Measurements from ENCODE around the gene LRRC26. TPM values are rescaled to one million over a fixed set of nuclear protein-coding genes. Genes with fewer than 3 reads are reported as not detected.

Gene LRRC26
- total RNA-seq, 1 experiment from 2014 or later = 2.1 TPM

DNA sequence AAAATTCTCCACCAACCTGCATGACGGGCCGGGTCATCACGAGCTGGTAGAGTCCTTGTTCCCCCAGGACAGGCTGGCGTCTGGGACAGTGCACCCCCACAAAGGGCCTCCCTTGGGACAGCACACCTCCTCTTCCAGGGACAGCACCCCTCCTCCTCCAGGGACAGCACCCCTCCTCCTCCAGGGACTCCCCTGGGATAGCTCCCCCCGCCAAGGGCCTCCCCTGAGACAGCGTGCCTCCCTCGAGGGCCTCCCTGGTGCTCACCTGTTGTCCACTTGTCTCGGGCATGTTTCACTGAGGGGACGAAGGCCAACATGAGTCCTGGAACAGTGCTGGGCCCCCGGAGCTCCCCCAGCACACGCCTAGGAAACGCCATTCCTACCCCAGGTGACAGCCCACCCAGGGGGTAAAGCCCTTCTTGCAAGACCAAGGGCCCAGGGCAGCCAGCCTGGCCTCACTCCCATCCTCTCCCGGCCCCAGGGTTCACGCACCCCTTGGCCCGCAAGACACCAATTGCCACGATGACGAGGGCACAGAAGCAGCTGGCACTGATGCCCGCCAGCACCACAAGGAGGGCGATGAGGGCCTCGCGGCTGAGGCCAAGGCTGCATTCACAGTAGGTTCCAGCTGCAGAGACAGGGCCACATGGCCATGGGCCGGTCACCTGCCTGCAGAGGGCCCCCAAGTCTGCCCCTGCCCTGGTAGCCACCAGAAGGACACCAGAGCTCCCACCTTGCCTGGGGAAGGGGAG, 1.5 kb upstream of the LRRC26 start (continued):
- TF ChIP-seq, protein P1, sequence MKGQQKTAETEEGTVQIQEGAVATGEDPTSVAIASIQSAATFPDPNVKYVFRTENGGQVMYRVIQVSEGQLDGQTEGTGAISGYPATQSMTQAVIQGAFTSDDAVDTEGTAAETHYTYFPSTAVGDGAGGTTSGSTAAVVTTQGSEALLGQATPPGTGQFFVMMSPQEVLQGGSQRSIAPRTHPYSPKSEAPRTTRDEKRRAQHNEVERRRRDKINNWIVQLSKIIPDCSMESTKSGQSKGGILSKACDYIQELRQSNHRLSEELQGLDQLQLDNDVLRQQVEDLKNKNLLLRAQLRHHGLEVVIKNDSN (CRISPR knock-in tag; IDR thresholded peaks at IDR 0.05) = no peak
- TF ChIP-seq ETV6 (CRISPR knock-in tag; IDR thresholded peaks at IDR 0.05) (no peak), RELA (CRISPR knock-in tag; IDR thresholded peaks at IDR 0.05; ENCODE audit: borderline replicate concordance) (no peak), SMAD3 (CRISPR knock-in tag; IDR thresholded peaks at IDR 0.05; ENCODE audit: borderline replicate concordance) (no peak), NFE2L1 (CRISPR knock-in tag; IDR thresholded peaks at IDR 0.05) (no peak)
- TF ChIP-seq, protein P2, sequence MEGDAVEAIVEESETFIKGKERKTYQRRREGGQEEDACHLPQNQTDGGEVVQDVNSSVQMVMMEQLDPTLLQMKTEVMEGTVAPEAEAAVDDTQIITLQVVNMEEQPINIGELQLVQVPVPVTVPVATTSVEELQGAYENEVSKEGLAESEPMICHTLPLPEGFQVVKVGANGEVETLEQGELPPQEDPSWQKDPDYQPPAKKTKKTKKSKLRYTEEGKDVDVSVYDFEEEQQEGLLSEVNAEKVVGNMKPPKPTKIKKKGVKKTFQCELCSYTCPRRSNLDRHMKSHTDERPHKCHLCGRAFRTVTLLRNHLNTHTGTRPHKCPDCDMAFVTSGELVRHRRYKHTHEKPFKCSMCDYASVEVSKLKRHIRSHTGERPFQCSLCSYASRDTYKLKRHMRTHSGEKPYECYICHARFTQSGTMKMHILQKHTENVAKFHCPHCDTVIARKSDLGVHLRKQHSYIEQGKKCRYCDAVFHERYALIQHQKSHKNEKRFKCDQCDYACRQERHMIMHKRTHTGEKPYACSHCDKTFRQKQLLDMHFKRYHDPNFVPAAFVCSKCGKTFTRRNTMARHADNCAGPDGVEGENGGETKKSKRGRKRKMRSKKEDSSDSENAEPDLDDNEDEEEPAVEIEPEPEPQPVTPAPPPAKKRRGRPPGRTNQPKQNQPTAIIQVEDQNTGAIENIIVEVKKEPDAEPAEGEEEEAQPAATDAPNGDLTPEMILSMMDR (IDR thresholded peaks at IDR 0.05) = no peak

DNA sequence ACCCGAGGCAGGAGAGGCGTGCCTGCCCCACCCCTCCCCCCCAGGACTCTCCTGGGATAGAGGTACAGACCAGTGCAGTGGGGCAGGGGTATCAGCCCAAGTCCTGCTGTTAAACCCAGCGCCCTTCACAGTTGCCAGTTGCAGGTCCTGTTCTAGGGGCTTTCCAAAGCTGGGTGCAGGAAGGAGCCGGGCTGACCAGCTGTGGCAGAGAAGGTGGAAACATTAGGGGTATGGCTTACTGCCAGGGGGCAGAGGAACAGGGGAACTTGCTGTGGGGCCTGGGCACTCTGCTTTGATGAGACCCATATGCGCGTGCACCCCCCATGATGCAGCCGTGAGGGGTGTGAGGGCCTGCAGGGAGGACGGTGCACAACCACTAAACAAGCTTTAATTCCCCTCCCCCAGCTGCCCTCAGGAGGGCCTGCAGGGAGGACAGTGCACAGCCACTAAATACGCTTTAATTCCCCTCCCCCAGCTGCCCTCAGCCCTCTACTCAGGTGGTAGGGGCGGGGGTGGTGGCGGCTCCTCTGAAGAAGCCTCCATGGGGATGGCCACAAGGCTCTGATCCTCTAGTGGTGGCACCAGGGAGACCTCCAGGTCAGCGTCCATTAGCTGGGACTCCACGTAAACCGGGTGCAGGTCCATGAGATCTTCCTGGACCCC, 766 bp upstream of the LRRC26 start:
- peaks cover 51% of the 10 kb centered on the region for H3K27me3 Mint-ChIP-seq (ENCODE audit: low read depth)
- CTCF ChIA-PET = interaction anchor here (0.9 to 3.1 kb wide), 9 partner anchors 14 to 136 kb away, joined by 3 to 17 read pairs (median 5); partner anchors contain the start of genes RNF224 and TOR4A

DNA sequence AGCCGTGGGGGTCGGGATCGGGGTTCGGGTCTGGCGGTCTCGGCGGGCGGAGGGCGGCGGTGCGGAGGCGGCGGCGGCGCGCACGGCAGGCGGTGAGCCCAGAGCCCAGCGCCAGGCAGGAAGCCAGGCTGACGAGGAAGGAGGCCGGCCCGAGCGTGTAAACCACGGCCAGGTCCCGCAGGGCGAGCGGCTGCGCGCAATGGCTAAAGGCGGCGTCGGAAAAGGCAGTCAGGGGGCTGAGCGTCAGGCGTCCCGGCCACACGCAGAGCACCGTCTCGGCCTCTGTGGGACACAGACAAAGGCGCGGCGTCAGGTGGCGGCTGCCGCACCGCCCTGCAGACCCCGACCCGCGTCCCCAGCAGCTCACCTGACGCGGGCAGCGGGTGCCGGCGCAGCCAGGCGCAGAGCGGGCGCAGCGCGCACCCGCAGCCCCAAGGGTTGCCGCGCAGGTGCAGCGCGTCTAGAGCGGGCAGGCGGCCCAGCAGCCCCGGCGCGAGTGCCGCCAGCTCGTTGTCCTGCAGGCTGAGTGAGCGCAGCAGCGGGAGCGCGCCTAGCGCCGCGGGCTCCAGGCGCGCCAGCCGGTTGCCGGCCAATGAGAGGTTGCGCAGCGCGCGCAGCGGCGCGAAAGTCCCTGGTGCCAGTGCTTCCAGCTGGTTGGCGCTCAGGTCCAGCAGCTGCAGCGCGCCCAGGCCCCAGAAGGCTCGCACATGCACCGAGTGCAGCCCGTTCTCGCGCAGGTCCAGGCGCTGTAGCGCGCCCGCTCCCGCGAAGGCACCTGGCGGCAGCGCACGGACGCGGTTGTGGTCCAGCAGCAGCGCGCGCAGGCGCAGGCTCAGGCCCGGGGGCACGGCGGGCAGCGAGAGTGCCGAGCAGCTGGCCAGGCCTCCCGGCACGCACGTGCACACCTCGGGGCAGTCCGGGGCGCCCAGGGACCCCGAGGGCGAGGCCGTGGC, 671 bp downstream of the LRRC26 start:
- peaks cover 64% of the 10 kb centered on the region for H3K27me3 Mint-ChIP-seq (ENCODE audit: low read depth)
- CTCF ChIA-PET = interaction anchor here (0.7 to 3.6 kb wide), 21 partner anchors 7 to 140 kb away, joined by 3 to 17 read pairs (median 5); partner anchors contain the start of genes GRIN1, MAN1B1, NELFB and RNF224
- TF ChIP-seq, protein P3, sequence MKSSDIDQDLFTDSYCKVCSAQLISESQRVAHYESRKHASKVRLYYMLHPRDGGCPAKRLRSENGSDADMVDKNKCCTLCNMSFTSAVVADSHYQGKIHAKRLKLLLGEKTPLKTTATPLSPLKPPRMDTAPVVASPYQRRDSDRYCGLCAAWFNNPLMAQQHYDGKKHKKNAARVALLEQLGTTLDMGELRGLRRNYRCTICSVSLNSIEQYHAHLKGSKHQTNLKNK (CRISPR knock-in tag; IDR thresholded peaks at IDR 0.05) = no peak
- TF ChIP-seq, protein P4, sequence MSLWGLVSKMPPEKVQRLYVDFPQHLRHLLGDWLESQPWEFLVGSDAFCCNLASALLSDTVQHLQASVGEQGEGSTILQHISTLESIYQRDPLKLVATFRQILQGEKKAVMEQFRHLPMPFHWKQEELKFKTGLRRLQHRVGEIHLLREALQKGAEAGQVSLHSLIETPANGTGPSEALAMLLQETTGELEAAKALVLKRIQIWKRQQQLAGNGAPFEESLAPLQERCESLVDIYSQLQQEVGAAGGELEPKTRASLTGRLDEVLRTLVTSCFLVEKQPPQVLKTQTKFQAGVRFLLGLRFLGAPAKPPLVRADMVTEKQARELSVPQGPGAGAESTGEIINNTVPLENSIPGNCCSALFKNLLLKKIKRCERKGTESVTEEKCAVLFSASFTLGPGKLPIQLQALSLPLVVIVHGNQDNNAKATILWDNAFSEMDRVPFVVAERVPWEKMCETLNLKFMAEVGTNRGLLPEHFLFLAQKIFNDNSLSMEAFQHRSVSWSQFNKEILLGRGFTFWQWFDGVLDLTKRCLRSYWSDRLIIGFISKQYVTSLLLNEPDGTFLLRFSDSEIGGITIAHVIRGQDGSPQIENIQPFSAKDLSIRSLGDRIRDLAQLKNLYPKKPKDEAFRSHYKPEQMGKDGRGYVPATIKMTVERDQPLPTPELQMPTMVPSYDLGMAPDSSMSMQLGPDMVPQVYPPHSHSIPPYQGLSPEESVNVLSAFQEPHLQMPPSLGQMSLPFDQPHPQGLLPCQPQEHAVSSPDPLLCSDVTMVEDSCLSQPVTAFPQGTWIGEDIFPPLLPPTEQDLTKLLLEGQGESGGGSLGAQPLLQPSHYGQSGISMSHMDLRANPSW (CRISPR knock-in tag; conservative IDR thresholded peaks at IDR 0.05; ENCODE audit: low read depth) = peak; percentile 65; the same call in 1 of the 2 replicates
- TF ChIP-seq, protein P5, sequence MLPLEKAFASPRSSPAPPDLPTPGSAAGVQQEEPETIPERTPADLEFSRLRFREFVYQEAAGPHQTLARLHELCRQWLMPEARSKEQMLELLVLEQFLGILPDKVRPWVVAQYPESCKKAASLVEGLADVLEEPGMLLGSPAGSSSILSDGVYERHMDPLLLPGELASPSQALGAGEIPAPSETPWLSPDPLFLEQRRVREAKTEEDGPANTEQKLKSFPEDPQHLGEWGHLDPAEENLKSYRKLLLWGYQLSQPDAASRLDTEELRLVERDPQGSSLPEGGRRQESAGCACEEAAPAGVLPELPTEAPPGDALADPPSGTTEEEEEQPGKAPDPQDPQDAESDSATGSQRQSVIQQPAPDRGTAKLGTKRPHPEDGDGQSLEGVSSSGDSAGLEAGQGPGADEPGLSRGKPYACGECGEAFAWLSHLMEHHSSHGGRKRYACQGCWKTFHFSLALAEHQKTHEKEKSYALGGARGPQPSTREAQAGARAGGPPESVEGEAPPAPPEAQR (CRISPR knock-in tag; IDR thresholded peaks at IDR 0.05) = no peak
- no peak for TF ChIP-seq NR3C1 (CRISPR knock-in tag; conservative IDR thresholded peaks at IDR 0.05; ENCODE audit: low read depth)
- peak; percentile 85; the same call in 1 of the 2 replicates for TF ChIP-seq FOXK1 (CRISPR knock-in tag; IDR thresholded peaks at IDR 0.05)
- TF ChIP-seq ZNF232 (CRISPR knock-in tag; IDR thresholded peaks at IDR 0.05) = no peak; the same call in 1 of the 2 replicates

More for the DNA sequence above, 766 bp upstream of the LRRC26 start:
- DNase-seq (ENCODE audit: low spot score) (no peak), ATAC-seq (no peak)
- Mint-ChIP-seq H3K4me3 (no peak overlapping the region), H3K36me3 (no peaks in the 10 kb centered on the region), H3K9me3 (no peaks in the 10 kb centered on the region), H3K27ac (no peak overlapping the region), H3K4me1 (peaks cover 6% of the 10 kb centered on the region)
- TF ChIP-seq, protein P6, sequence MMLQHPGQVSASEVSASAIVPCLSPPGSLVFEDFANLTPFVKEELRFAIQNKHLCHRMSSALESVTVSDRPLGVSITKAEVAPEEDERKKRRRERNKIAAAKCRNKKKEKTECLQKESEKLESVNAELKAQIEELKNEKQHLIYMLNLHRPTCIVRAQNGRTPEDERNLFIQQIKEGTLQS (CRISPR knock-in tag; conservative IDR thresholded peaks at IDR 0.05) = no peak
- TF ChIP-seq SMAD3 (CRISPR knock-in tag; IDR thresholded peaks at IDR 0.05; ENCODE audit: borderline replicate concordance) = no peak
- TF ChIP-seq, protein P7, sequence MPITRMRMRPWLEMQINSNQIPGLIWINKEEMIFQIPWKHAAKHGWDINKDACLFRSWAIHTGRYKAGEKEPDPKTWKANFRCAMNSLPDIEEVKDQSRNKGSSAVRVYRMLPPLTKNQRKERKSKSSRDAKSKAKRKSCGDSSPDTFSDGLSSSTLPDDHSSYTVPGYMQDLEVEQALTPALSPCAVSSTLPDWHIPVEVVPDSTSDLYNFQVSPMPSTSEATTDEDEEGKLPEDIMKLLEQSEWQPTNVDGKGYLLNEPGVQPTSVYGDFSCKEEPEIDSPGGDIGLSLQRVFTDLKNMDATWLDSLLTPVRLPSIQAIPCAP (CRISPR knock-in tag; IDR thresholded peaks at IDR 0.05) = no peak
- TF ChIP-seq FOXJ3 (CRISPR knock-in tag; IDR thresholded peaks at IDR 0.05; ENCODE audit: borderline replicate concordance) = no peak
- no peak for TF ChIP-seq EMX1 (CRISPR knock-in tag; IDR thresholded peaks at IDR 0.05)
- no peak for TF ChIP-seq ZNF671 (CRISPR knock-in tag; IDR thresholded peaks at IDR 0.05)
- no peak for TF ChIP-seq ZBTB21 (CRISPR knock-in tag; IDR thresholded peaks at IDR 0.05; ENCODE audit: borderline replicate concordance)
- TF ChIP-seq ZNF263 (CRISPR knock-in tag; IDR thresholded peaks at IDR 0.05; ENCODE audit: low read depth) = no peak
- TF ChIP-seq MYBL2 (CRISPR knock-in tag; IDR thresholded peaks at IDR 0.05) = no peak
- TF ChIP-seq OVOL2 (CRISPR knock-in tag; IDR thresholded peaks at IDR 0.05; ENCODE audit: borderline replicate concordance) = no peak
- TF ChIP-seq TP53 (CRISPR knock-in tag; IDR thresholded peaks at IDR 0.05) = no peak
- TF ChIP-seq MXD4 (CRISPR knock-in tag; IDR thresholded peaks at IDR 0.05; ENCODE audit: borderline replicate concordance) = no peak
- TF ChIP-seq FOXP1 (CRISPR knock-in tag; IDR thresholded peaks at IDR 0.05; ENCODE audit: borderline replicate concordance) = no peak
- no peak for TF ChIP-seq CBFB (CRISPR knock-in tag; IDR thresholded peaks at IDR 0.05; ENCODE audit: low read depth)
- no peak for TF ChIP-seq GABPB1 (CRISPR knock-in tag; IDR thresholded peaks at IDR 0.05)
- TF ChIP-seq, protein P8, sequence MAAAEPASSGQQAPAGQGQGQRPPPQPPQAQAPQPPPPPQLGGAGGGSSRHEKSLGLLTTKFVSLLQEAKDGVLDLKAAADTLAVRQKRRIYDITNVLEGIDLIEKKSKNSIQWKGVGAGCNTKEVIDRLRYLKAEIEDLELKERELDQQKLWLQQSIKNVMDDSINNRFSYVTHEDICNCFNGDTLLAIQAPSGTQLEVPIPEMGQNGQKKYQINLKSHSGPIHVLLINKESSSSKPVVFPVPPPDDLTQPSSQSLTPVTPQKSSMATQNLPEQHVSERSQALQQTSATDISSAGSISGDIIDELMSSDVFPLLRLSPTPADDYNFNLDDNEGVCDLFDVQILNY (CRISPR knock-in tag; IDR thresholded peaks at IDR 0.05) = no peak
- POLR2A ChIA-PET = interaction anchor here (0.8 kb wide), 1 partner anchor 84 kb away, joined by 3 read pairs; the partner anchor contains the start of gene MAN1B1

More for the DNA sequence above, 671 bp downstream of the LRRC26 start:
- POLR2A ChIA-PET = interaction anchor here (0.5 to 0.8 kb wide), 7 partner anchors 20 to 597 kb away, joined by 3 read pairs; partner anchors contain the start of genes MAN1B1 and TUBB4B
- ATAC-seq (peak; percentile 61), DNase-seq (ENCODE audit: low spot score) (peak; percentile 81)
- Mint-ChIP-seq H3K36me3 (no peaks in the 10 kb centered on the region), H3K9me3 (no peaks in the 10 kb centered on the region), H3K4me1 (peaks cover 6% of the 10 kb centered on the region), H3K27ac (no peak overlapping the region), H3K4me3 (peak overlapping the region; percentile 62)
